HG02623 (cell line): Measurements from ENCODE around the gene ELFN1.

ENCODE experiments used
- ATAC-seq: cut with Tn5 transposase; IDR thresholded peaks from one replicate; pipeline ENCODE4 v1.9.1; 2021; ENCODE audit warnings: moderate library complexity; ENCODE audit not compliant: unreplicated experiment

Gene ELFN1

DNA sequence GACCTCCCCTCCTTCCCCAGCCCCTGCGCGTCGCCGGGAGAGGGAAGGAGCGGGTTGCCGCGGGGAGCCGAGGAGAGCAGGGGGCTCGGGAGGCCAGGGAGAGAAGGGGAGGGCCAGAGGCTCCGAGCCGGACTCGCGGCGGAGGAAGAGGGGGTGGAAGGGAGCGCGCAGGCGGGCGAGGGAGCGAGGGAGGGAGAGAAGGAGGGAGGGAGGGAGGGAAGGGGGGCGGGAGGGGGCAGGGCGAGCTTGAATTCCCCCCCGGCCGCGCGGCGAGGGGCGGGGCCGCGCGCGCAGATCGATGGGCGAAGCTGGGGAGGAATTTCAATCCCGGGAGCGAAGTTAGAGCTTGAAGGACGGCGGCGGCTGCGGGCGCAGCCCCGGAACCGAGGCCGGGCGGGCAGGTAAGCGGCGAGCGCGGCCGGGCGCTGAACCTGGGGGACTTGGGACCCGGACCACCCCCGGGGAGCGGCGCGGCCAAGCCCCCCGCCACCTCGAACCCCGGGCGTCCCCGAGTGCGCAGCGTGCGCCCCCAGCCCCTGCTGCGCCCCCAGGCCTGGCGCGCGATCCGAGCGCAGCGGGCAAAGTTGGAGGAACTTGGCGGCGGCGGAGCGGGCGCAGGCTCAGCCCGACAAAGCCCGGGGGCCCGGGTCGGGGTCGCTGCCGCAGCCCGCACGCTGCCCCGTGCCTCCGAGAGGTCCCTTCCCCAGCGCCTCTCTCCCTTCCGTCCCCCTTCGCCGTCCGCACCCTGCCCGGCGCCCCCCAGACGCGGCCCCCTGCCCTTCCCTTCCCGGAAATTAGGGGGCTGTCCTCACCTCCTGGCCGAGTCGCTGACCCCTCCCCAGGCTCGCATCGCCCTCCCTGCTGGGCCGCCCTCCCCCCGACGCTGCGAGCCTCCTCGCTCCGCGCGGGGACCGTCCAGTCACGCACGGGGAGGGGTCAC lies at the start of gene ELFN1:
Gene ELFN1, plus strand, starts transcription at position 324 of the 940 bp plus-strand sequence. CDS start 74,320 bp downstream, outside the sequence.
- no peak for ATAC-seq

DNA sequence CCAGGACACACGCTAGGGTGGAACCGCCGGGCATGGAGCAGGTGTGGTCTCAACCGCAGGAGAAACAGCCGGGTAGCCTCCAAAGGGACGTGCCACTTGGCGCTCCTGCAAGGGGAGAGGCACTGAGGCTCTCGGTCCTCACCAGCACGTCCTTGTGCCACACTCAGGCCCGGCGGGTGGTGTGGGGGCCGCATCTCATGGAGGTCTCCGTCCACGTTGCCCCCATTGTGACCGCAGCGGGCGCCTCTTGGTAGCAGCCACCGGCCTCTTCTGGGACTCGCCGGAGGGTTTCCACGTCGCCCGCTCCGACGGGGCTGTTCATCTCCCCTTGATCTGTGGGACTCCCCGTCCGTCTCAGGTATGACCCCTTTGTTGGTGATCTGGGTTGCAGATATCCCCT lies 49.2 kb upstream of the ELFN1 start:
- ATAC-seq: no peak

DNA sequence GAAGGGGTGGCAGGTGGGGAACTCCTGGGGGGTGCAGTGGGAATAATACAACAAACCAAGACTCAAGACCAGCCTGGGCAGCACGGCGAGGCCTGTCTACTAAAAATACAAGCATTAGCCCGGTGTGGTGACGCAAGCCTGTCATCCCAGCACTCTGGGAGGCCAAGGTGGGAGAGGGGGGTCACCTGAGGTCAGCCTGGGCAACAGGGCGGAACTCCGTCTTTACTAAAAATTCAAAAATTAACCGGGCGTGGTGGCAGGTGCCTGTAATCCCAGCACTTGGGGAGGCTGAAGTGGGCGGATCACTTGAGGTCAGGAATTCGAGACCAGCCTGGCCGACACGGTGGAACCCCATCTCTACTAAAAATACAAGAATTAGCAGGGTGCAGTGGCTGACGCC lies 48.4 kb upstream of the ELFN1 start:
- no peak for ATAC-seq

DNA sequence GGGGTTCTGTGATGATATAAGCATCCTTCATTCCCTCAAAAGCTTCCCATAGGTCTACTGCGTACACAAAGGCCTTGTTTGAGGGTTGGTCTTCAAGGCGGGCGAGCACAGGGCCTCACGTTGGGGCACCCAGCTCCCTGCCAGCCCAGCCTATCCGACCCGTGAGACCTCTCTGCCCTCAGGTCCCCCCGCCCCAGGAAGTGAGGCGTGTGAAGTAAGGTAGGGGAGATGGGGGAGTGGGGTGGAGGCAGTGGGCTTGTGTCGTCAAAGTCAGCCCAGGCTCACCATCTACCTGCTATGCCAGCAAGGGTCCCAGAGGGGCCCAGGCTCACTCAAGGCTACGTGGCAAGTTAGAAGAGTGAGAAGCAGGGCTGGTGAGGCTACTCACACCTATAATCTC lies 47.6 kb upstream of the ELFN1 start:
- no peak for ATAC-seq

- ATAC-seq: no peak
Measured at GRCh38 chr7:1623810-1624209, 46.3 kb upstream of the ELFN1 start.

DNA sequence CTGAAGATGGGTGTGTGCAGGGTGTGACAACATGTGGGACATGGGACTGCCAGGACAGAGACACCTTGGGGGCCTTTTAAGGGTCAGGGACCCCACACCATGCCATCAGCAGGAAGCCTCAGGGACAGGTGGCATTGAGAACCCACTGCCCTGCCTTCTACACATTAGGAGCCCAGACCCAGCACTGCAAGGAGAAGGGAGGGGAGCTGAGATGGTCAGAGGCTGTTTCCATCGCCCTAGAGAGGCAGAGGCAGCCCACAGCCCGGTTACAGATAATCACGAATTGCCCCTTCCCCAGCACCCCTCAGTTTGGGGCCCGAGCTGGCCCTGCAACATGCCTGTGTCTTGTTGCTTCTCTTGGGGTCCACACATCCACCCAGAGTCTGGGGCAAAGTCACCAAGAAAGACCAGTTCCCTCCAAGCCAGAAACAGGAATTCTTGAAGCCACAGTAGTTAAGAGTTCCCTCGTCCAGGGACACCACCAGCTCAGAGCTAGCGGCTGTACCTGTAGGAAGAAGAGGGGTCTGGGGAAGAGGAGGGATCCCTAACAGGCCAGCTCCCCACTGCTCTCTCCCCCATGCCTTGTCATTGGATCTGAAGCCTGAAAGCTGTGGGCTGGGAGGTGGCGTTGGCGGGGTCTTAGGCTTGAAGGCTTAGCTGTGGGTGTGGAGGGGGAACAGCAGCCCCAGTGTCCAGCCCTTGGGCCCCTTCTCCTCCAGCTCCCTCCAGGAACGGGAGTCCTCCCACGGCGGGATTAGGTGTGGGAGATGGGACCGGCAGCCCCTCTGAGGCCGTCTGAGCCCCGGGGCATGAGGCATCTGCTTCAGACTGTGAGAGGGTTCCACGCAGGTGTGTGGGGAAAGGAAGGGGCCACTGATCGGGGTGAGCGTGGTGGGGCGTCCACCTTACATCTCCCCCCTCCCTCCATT lies 44.8 kb upstream of the ELFN1 start:
- ATAC-seq: no peak

DNA sequence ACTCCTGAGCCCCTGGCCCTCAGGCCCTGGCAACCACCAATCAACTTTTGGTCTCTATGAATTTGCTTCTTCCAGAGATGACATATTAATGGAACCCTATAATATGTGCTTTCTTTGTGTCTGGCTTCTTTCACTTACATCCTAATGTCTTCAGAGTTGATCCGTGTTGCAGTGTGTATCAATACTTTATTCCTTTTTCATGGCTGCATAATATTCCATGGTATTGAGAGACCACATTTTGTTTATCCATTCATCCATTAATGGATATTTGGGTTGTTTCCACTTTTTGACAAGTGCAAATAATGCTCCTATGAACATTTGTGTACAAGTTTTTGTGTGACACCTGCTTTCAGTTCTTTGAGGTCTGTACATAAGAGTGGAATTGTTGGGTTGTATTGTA lies 43.3 kb upstream of the ELFN1 start:
- no peak for ATAC-seq

DNA sequence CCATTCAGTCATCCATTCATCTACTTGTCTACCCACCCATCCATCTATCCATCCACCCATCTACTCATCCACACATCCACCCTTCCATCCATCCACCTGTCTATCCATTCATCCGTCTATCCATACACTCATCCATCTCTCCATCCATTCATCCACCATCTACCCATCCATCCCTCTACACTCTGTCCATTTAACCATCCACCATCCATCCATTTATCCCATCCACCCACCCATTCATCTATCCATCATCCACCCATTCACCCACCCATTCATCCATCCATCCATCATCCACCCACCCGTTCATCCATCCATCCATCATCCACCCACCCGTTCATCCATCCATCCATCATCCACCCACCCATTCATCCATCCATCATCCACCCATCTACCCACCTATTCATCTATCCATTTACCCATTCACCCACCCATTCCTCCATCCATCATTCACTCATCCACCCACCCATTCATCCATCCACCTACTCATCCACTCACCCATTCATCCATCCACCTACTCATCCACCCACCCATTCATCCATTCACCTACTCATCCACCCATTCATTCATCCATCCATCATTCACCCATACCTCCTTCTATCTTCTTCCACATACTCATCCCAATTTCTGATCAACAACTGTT lies 39.3 kb upstream of the ELFN1 start:
- no peak for ATAC-seq

- no peak for ATAC-seq
Measured at GRCh38 chr7:1631678-1632077, 38.4 kb upstream of the ELFN1 start.

DNA sequence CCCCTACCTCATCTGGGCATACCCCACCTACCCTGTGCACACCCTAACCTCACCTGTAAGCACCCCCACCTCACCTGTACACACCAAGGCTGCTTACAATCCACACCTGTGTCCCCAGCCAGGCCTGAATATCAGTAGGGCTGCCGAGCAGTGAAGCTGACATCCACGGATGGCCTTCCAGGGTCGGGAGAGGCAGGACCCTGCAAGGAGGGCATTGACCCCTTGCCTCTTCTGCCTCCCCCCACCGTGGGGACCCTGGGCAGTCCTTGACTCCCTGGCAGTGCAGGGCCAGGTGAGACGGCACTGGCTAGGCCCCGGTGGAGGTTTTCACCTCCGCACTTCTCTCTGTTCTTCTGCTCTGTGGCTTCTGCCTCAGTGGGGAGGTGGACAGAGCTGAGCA lies 37.6 kb upstream of the ELFN1 start:
- ATAC-seq: no peak

DNA sequence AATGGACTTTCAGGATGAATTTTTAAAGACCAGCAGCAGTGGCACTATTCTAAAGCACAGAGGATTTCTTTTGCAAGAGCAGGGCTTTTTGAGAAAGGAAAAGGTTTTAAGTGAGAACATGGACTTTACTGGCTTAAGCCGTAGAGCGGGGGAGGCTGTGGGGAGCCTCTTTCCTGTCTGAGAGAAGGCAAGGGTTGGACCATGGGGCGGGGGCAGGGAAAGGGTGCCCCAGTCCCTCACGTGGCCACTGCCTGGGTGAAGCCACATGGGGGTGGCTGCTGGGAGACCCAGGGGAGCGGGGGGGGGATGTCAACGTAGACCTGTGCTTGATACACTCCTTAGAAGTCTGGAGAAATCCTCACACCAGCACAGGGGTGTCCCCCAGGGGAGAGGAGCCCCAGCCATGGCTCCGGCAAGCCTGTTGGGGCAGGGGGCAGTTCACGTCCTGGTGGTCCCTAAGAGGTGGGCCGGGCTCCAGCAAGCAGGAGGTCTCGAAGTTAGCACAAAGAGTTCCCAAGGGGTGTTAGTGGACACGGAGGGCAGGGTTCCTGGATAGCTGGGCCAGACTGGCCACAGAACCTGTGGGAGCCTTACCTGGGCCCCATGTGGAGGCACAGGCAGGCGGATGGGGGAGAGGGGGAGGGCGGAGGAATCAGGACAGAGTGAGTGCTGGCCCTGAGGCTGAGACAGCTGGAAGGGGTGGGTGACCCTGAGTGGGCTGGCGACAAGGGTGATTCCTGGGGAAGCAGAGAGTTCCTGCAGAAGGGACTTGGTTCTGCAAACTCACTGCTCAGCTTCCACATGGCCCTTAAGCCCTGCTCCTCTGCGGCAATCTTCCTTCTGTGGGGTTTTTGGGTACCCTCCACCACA lies 36.9 kb upstream of the ELFN1 start:
- no peak for ATAC-seq

DNA sequence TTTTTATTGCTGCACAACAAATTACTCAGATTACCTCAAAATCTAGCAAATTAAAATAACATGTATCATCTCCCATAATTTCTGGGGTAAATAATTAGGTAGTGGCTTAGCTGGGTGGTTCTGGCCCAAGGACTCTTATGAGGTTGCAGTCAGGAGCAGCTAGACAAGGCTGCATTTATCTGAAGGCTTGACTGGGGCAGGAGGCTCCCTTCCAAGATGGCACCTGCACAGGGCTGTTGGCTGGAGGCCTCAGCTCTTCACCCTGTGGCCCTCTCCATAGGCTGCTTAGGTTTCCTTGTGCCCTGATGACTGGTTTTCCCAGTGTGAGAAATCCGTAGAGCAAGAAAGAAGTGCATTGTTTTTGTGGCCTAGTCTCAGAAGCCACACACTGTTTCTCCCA lies 34.7 kb upstream of the ELFN1 start:
- no peak for ATAC-seq

DNA sequence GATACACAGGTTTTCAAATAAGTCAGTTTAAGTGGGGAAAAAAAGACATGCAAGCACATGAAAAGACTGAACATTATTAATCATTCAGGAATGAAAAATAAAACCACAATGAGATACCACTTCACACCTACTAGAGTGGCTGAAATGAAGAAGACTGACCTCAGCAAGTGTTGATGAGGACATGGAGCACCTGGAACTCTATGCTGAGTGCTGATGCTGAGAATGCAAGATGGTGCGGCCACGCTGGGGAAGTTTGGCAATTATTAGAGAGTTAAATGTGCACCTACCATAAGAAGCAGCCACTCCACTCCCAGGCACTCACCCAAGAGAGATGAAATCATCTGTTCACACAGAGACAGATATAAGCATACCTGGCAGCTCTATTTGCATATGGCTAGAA lies 32.9 kb upstream of the ELFN1 start:
- ATAC-seq: no peak

- no peak for ATAC-seq
Measured at GRCh38 chr7:1638215-1638661, 31.8 kb upstream of the ELFN1 start.

DNA sequence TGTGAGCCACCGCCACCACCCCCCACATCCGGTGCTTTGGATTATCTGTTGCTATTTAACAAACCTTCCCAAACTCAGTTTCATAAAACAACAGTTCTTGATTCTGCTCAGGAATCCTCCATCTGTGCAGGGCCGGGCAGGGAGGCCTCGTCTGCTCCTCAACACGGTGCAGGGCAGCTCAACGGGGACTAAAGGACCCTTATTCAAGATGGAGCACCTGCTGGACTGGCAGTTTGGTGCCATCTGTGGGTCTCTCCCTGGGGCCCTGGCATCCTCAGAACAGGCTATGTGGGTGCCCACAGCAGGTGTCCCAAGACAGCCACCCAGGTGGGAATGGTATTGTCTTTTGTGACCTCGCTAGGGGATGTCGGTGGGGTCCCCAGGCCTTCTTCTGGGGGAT lies 31.0 kb upstream of the ELFN1 start:
- no peak for ATAC-seq

DNA sequence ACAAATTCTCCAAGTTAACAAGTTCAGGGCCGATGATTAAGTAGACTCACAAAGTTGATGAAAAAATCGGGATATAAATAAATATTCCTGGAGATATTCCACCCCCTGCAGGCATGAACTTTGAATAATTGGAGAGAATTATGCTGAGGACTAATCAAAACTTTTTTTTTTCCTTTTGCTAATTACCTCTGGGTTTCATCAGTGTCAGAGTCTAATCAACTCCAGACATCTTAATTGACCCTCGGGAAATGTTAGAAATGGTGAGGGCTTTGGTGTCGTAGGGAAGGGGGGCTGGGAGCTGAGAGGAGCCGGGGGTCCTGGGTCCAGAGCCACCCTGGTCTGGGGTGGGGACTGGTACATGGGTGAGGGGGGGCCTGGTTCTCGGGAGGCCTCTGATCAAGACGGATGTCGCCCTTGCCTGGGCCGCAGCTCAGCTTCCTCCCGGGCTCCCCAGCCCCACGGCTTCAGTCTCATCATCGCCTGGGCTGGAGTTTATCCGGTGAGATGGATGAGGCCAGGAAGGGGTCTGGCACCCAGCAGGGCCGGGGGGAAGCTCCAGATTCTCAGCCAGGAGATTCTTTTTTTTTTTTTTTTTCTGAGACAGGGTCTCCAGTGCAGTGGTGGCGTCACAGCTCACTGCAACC lies 30.4 kb upstream of the ELFN1 start:
- no peak for ATAC-seq

DNA sequence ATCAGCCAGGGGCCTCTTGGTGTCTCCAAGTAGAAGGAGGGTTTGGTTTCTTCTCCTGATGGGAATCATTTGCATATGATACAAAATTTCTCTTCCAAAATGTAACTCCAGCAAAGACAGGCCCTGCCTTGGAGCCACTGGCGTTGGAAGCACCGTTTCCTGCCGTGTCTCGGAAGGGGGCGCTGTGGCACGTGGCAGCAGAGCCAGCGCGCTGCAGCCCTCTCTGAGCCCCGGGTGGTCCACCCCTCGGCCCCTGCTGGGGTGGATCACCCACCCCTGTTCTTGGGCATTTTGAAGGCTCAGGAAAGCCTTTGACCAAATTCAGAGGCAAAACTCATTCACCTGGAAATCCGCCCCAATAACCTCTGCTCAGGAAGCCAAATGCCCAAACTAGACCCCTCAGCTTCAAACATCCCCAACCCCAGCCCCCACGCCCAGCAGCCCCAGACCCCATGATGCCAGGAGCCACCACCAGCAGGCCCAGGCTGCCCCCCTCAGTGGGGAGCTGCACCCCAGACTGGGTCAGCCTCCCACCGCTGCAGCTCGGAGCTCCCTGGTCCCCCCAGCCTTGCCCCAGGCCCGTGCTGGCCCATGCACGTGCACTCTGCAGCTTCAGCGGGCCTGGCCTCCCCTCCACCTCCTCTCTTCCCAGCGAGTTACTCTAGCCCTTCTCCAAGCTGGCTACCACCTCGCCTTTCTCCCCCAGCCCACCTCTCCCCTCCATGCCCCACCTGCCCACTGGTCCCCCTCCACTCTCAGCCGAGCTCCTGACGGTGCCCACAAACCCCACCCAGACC lies 29.5 kb upstream of the ELFN1 start:
- ATAC-seq: no peak

DNA sequence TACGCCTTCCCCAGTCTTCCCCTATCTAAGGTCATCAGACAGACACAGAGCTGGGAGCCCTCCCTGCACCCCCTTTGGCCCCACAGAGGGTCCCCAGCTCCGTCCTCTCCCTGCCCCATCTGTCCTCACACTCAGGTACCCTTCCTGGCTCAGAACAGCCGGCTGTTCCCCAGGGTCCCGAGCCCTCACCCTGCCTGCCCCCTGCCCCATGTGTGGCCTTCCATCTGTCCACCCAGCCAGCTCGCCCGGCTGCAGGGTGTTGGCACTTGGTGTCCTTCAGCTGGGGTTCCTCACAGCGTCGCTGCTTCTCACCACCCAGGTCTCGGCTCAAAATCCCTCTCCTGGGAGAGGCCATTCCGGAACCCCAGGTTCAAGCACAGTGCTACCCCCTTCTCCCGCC lies 28.9 kb upstream of the ELFN1 start:
- no peak for ATAC-seq

DNA sequence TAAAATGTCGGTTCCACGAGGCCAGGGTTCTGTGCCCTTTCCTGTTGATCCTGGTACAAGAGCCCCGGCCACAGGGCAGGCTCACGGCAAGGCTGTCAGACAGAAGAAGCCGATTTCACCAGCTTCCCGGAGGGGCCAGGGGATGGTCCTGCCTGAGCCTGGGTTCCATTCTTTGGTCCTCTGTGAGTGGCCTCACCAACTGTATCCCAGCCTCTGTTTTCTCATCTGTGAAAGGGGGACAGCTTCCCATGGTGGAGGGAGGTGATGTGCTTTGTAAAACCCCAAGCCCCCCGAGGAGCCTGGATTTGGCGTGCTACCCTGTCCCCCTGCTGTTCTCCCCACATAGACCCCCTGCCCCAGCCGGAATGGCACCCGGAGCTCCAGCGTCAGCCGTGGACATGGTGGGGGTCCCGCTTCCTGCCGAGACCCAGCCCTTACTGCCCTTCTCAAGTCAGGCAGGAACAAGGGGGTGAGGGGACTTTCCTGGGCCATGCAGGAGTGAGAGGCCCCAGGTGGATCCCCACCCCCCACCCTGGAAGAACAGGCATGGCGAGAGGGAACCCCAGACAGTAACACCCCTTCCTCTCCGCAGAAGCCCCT lies 28.3 kb upstream of the ELFN1 start:
- ATAC-seq: no peak
